B cell (primary cell): Measurements from ENCODE around the gene ARHGEF17. TPM values are rescaled to one million over a fixed set of nuclear protein-coding genes. Genes with fewer than 3 reads are reported as not detected.

Experiments
- ATAC-seq: fragments of 200-7000 bp; cut with Tn5 transposase; one replicate; pipeline ENCODE4 v1.10.0; 2021; ENCODE audit warnings: low read depth, mild to moderate bottlenecking, moderate number of reproducible peaks, moderate library complexity
- CTCF ChIA-PET: fragments of 350-600 bp; sonication (Branson Sonifier 250); formaldehyde crosslinking; loops from one replicate; lab custom pipeline; 2021; ENCODE audit warnings: antibody characterized with exemption, inconsistent platforms; lab: Charles Lee
- POLR2A ChIA-PET: fragments of 350-600 bp; sonication (Branson Sonifier 250); formaldehyde crosslinking; loops from one replicate; lab custom pipeline; 2021; ENCODE audit warnings: antibody characterized with exemption; lab: Charles Lee
- DNase-seq: peaks from one replicate; pipeline ENCODE4 v3.0.0; 2013
- H2AFZ ChIP-seq: 2 replicates; pipeline ENCODE4 v1.6.1; 2012; ENCODE audit warnings: mild to moderate bottlenecking, low read depth, low read length; ENCODE audit not compliant: insufficient read depth, poor library complexity, severe bottlenecking
- H3K27ac ChIP-seq, 2 donors: 1 replicate in 1 of 2; 2 replicates in 1 of 2; pipeline ENCODE4 v1.5.1; 2012 to 2013; ENCODE audit warnings: low read length in 2 of 2, mild to moderate bottlenecking in 2 of 2, moderate library complexity in 1 of 2
- H3K27me3 ChIP-seq, 4 experiments: fragments of 200-600 bp in 1 of 4; sonication (generic) in 1 of 4; replicated peaks in 1 of 4; 1 replicate in 2 of 4; 2 replicates in 2 of 4; pipeline versions ENCODE4 v1.6.1 to v1.7.0; 2013 to 2016; ENCODE audit warnings: low read length in 3 of 4, mild to moderate bottlenecking in 2 of 4, mixed read lengths in 1 of 4, moderate library complexity in 1 of 4; ENCODE audit not compliant: insufficient read depth in 4 of 4, control insufficient read depth in 3 of 4; ENCODE audit errors: control extremely low read depth in 1 of 4
- H3K36me3 ChIP-seq, 2 experiments: replicated peaks in 1 of 2; 1 replicate in 1 of 2; 2 replicates in 1 of 2; pipeline versions ENCODE4 v1.6.1 to v1.7.1; 2013; ENCODE audit warnings: low read length in 1 of 2; ENCODE audit not compliant: insufficient read depth in 2 of 2, control insufficient read depth in 1 of 2; ENCODE audit errors: control extremely low read depth in 1 of 2, extremely low read depth in 1 of 2
- H3K4me1 ChIP-seq, 2 donors: fragments of 200-600 bp in 1 of 2; sonication (generic) in 1 of 2; 1 replicate in 1 of 2; 2 replicates in 1 of 2; pipeline versions ENCODE4 v1.5.1 to v1.6.1; 2013 to 2017; ENCODE audit warnings: low read length in 2 of 2; ENCODE audit not compliant: control insufficient read depth in 2 of 2, insufficient read depth in 2 of 2
- H3K4me2 ChIP-seq: replicated peaks from 2 replicates; pipeline ENCODE3; 2012; ENCODE audit warnings: mild to moderate bottlenecking, low read depth, low read length; ENCODE audit not compliant: poor library complexity, severe bottlenecking
- H3K4me3 ChIP-seq, 5 experiments: fragments of 200-600 bp in 1 of 5; sonication (generic) in 1 of 5; 1 replicate in 3 of 5; 2 replicates in 2 of 5; pipeline versions ENCODE4 v1.5.1 to v1.7.0; 2011 to 2016; ENCODE audit warnings: low read length in 4 of 5, mild to moderate bottlenecking in 4 of 5, low read depth in 2 of 5, control low read depth in 1 of 5, moderate library complexity in 1 of 5; ENCODE audit not compliant: insufficient read depth in 1 of 5; ENCODE audit errors: control extremely low read depth in 1 of 5, extremely low read depth in 1 of 5
- H3K79me2 ChIP-seq: fragments of 200-600 bp; sonication (generic); one replicate; pipeline ENCODE4 v1.6.0; 2016; ENCODE audit warnings: low read length; ENCODE audit not compliant: control insufficient read depth, insufficient read depth
- H3K9ac ChIP-seq: fragments of 200-600 bp; sonication (generic); 2 replicates; pipeline ENCODE4 v1.6.1; 2017; ENCODE audit warnings: mild to moderate bottlenecking, low read length, moderate library complexity
- H3K9me3 ChIP-seq, 3 donors: one replicate each; pipeline versions ENCODE4 v1.6.1 to v1.7.1; 2013; ENCODE audit warnings: low read length in 2 of 3; ENCODE audit not compliant: control insufficient read depth in 2 of 3, insufficient read depth in 1 of 3; ENCODE audit errors: control extremely low read depth in 1 of 3
- H4K20me1 ChIP-seq: 2 replicates; pipeline ENCODE4 v1.6.0; 2012; ENCODE audit warnings: mild to moderate bottlenecking, low read length; ENCODE audit not compliant: insufficient read depth, control insufficient read depth, poor library complexity, severe bottlenecking
- H3K27ac Mint-ChIP-seq: one replicate; pipeline ENCODE4 v1.8.0; 2021; ENCODE audit warnings: mixed read lengths
- H3K27me3 Mint-ChIP-seq: one replicate; pipeline ENCODE4 v1.8.0; 2021; ENCODE audit warnings: mixed read lengths
- H3K4me1 Mint-ChIP-seq: one replicate; pipeline ENCODE4 v1.8.0; 2021; ENCODE audit warnings: mixed read lengths
- H3K4me3 Mint-ChIP-seq: one replicate; pipeline ENCODE4 v1.8.0; 2021; ENCODE audit warnings: mixed read lengths
- H3K9me3 Mint-ChIP-seq: one replicate; pipeline ENCODE4 v1.8.0; 2022; ENCODE audit warnings: mixed read lengths; ENCODE audit not compliant: insufficient read depth
- CTCF ChIP-seq: fragments of 200-600 bp; IDR thresholded peaks from one replicate; pipeline ENCODE4 v1.8.0; 2022; ENCODE audit warnings: antibody characterized with exemption, mild to moderate bottlenecking
- EZH2 ChIP-seq: IDR thresholded peaks from 2 replicates; pipeline ENCODE4 v1.6.1; 2012; ENCODE audit warnings: borderline replicate concordance, low read depth, mild to moderate bottlenecking, moderate library complexity, low read length; ENCODE audit not compliant: insufficient read depth, poor library complexity, severe bottlenecking
- WGBS: methylation state at CpG from one replicate; pipeline ENCODE4 v1.1.5; 2013; ENCODE audit warnings: missing lambda C conversion rate; ENCODE audit not compliant: insufficient coverage; 5-methylcytosine and 5-hydroxymethylcytosine counted together
- intact Hi-C: fragments of 100-400 bp; cut with micrococcal nuclease; formaldehyde crosslinking; loops from one replicate; pipeline ENCODE4 v1.10.0; 2022
- polyA plus RNA-seq: library from polyadenylated mRNA; depleted of rRNA; stranded (reverse); fragments of >200 nt; gene quantifications from 2 replicates; pipeline ENCODE4 v1.2.3, GENCODE V29; 2012
- total RNA-seq, 2 donors: library from RNA; stranded (reverse); fragments of 120-200 nt in 1 of 2; gene quantifications; 1 replicate in 1 of 2; 2 replicates in 1 of 2; pipeline versions ENCODE4 v1.2.3 to v1.2.4, GENCODE V29; 2013 to 2022

Gene ARHGEF17
- total and polyA plus RNA-seq, 2 donors (not counting 1 experiment from before 2014, with no cell fraction given) = 0.05 TPM; not detected in 1

- Mint-ChIP-seq H3K9me3 (no peaks in the 10 kb centered on the region), H3K4me1 (no peaks in the 10 kb centered on the region), H3K27me3 (peaks cover 19% of the 10 kb centered on the region), H3K4me3 (no peak overlapping the region), H3K27ac (no peak overlapping the region)
- Histone ChIP-seq H4K20me1 (no peaks in the 10 kb centered on the region), H2AFZ (no peak overlapping the region), H3K4me1 (peaks cover 0 to 6% of the 10 kb centered on the region in 2 donors), H3K4me3 (no peak overlapping the region), H3K4me2 (no peak overlapping the region), H3K27ac (no peak overlapping the region), H3K36me3 (no peaks in the 10 kb centered on the region), H3K9ac (no peak overlapping the region), H3K27me3 (peaks cover 0 to 25% (median 16%) of the 10 kb centered on the region in 4 experiments), H3K9me3 (no peaks in the 10 kb centered on the region), H3K79me2 (no peaks in the 10 kb centered on the region)
- DNase-seq = no peak
- ChIA-PET POLR2A (no interaction called here), CTCF (no interaction called here)
- 91% methylated on average over 2 of the region's 3 CpGs for WGBS
- intact Hi-C loops = no loop called here
- TF ChIP-seq CTCF (no peak), EZH2 (no peak)
- no peak for ATAC-seq
Observed at GRCh38 chr11:73259406-73260126, 48.5 kb upstream of the ARHGEF17 start.

DNA sequence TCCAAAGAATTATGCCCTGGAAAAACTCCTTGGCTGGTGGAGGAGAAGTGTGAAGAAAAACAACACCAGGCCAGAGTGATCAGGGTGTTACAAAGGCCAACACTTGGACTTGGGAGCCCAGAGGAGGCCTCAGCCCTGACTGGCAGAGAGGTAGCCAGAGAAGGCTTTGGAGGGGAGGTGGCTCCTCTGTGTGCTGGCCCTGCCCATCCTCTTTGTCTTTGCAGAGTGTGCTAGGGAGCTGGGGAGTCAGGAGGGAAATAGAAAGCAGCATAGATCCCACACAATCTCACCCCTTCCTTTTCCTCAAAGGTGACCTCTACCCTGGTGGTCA, 48.0 kb upstream of the ARHGEF17 start:
- ATAC-seq (no peak), DNase-seq (no peak)
- Histone ChIP-seq H3K27ac (no peak overlapping the region), H2AFZ (no peak overlapping the region), H3K4me3 (no peak overlapping the region), H3K79me2 (no peaks in the 10 kb centered on the region), H3K36me3 (no peaks in the 10 kb centered on the region), H3K4me1 (peaks cover 0 to 6% of the 10 kb centered on the region in 2 donors), H3K4me2 (no peak overlapping the region), H3K27me3 (peaks cover 0 to 31% (median 19%) of the 10 kb centered on the region in 4 experiments), H3K9ac (no peak overlapping the region), H3K9me3 (no peaks in the 10 kb centered on the region), H4K20me1 (no peaks in the 10 kb centered on the region)
- H3K27me3 Mint-ChIP-seq = peaks cover 24% of the 10 kb centered on the region
- intact Hi-C loops = no loop called here
- H3K9me3 Mint-ChIP-seq = no peaks in the 10 kb centered on the region
- CTCF ChIA-PET = no interaction called here
- POLR2A ChIA-PET = no interaction called here
- H3K27ac Mint-ChIP-seq = no peak overlapping the region
- no peak for TF ChIP-seq EZH2
- H3K4me3 Mint-ChIP-seq = no peak overlapping the region
- H3K4me1 Mint-ChIP-seq = peaks cover 3% of the 10 kb centered on the region
